GM21529 (cell line): ENCODE measurements around the gene RTN4RL1.
"Not testable (repeated sequence)": the region's sequence is repeated elsewhere in the genome, so short reads cannot be mapped to it uniquely, and the experiment has no call there.

Source experiments
- ATAC-seq: cut with Tn5 transposase; IDR thresholded peaks from one replicate; pipeline ENCODE4 v1.9.1; 2021; ENCODE audit not compliant: unreplicated experiment

The RTN4RL1 gene

DNA sequence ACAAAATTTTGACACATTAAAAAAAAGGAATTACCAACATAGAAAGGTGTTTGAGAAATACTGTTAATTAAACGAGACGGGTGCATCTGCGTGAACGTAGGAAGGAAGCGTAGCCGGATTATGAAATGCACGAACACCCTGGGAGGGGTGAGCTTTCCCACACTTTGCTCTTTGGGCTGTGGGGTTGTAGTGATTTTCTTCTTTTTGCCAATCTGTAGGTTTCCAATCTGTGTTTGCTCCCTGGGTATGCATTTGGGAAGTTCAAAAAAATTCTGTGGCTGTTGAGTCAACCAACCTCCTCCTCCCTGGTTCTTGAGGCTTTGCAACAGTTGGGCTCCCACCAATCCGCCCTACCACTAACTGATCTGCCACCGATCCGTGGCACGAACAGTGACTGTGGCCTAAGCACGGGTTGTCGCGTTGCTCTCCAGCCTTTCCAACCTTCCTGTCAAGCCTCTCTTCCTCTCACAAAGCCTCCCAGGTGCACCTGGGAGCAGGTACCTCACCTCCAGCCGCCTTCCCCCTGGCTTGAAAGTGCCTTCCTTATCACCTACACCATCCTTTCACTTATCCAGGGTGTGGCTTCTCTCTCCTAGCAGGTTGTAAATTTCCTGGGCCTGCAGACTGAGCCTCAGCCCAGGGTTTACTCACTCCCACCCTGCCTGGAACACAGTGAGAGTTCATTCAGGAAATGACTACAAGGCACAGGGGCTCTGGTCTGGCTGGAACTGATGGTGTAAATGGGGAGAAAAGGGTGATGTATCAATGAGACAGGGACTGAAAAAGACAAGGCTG, 16.6 kb downstream of the RTN4RL1 start:
- ATAC-seq, result no peak

DNA sequence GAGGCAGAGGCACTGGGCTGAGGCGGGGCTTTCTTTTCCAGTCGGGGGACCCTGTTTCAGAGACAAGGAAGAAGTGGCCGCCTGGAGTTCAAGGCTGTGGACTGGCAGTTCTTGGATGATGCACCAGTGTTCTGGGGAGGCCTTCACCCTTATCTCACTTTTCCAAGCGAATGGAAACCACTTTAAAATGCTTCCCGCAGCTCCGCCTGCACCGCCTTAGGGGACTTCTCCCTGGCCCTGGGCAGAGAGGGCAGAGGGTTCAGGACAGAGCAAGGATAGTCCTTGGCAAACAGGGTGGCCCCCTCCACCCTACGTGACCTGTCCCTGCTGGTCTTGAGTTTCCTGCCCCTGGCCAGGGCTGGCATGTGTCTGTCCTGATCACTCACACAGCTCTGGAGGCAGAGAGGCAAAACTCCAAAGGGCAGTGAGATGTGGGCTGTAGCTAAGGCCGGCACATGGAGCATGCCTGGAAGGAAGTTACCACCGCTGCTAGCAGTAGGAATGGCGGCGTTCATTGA, 20.6 kb downstream of the RTN4RL1 start:
- ATAC-seq, result no peak

DNA sequence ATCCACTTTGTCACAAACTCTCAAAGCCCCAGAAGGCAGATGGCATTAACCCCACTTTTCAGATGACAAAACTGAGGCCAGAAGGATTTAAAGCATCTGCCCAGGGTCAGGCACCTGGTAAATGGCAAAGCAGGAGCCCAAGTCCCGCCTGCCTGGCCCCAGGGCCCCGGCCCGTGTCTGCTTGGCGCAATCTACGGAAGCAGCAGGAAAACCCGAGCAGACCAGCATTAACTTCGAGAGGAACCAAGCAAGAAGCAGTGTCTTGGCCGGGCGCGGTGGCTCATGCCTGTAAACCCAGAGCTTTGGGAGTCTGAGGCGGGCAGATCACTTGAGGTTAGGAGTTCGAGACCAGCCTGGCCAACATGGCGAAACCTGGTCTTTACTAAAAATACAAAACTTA, 21.6 kb downstream of the RTN4RL1 start:
- no peak for ATAC-seq

GRCh38 chr17:2002767-2003329, 22.3 kb downstream of the RTN4RL1 start:
- no peak for ATAC-seq

- ATAC-seq, result no peak
These were observed 25.4 kb downstream of the RTN4RL1 start for GRCh38 chr17:1999557-2000251.

GRCh38 chr17:1997927-1998742, 27.0 kb downstream of the RTN4RL1 start:
- no peak for ATAC-seq

GRCh38 chr17:1997289-1997926, 27.7 kb downstream of the RTN4RL1 start:
- no peak for ATAC-seq

- ATAC-seq, result no peak
These were observed 28.3 kb downstream of the RTN4RL1 start for GRCh38 chr17:1996800-1997288.

DNA sequence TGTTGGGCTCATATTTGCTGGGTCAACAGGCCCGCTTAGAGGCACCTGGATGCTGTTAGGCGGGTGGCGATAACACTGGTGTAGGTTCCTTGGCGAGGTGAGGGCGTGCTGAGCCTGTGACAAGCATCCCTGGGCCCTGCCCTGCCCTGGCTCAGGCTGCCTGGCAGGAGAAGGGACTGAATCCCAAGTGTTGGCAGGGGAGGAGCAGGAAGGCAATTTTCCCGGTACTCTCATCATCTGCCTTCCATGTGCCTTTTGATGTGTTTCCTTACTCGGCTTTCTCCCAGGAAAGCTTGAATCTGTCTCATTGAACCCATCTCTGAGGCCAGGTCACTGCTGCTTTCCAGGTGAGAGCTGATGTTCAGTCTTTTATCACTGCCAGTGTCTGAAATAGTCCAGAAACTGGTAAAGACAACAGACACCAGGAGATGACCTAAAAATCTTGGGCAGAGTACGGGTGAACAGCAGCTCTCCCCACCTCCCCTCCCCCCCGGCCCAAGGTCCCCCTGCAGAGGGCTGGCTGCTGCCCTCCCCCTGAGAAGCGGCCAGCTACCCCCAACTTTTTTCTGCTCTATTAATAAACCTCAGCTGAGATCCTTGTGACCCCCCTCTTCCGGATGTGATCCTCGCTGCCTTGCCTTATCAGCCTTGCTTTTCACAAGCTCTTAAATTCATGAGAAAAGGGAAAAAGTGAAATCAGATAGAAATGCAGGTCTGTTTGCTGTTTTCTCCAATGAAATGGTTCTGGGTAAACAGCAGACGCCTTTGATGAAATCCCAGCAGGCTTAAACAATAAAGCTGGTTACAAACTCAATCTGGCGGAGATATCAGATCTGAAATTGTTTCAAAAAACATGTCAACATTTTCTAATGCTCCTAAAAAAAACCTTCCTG, 29.0 kb downstream of the RTN4RL1 start:
- ATAC-seq, result no peak

DNA sequence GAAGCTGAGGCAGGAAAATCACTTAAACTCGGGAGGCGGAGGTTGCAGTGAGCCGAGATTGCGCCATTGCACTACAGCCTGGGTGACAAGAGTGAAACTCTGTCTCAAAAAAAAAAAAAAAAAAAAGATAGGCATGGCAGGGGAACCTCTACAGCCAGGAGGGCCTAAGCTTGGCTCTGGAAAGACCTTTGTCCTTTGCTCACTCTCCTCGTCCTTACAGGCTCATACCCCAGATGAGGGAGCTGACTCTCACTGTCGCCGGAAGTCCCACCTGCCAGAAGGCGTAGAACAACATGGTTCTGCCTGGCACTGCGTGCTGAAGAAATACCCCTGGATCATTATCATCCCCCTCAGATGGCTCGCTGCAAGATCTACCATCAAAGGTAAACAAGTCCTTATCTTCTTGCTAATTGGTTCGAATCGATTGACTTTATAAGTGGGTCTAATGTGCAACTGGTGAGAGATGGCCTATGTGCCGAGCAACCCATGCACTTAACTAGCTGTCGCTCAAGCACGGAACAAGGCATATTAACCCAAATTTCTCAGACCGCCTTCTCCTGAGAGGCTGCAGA, 29.7 kb downstream of the RTN4RL1 start:
- no peak for ATAC-seq

- no peak for ATAC-seq
These were observed 30.4 kb downstream of the RTN4RL1 start for GRCh38 chr17:1994707-1995106.

- ATAC-seq, result no peak
These were observed 32.6 kb downstream of the RTN4RL1 start for GRCh38 chr17:1992541-1992940.

DNA sequence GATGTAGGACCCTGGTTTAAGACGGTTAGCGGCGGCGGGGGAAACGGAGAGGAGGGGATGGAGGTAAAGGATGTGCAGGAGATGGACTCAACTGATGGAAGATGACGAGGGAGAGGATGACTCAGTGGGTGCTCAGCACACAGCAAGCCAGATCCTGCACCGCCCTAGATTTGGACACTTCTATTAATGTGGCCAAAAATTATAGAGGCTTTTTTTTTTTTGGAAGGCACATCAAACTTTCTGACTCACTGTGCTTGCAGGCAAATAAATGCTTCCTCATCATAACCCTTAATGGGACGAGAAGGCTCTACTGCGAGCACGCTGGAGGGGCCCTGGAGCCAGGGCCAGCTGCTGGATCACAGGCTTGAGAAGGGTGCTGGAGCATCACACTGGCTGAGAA, 36.0 kb downstream of the RTN4RL1 start:
- ATAC-seq, result no peak

DNA sequence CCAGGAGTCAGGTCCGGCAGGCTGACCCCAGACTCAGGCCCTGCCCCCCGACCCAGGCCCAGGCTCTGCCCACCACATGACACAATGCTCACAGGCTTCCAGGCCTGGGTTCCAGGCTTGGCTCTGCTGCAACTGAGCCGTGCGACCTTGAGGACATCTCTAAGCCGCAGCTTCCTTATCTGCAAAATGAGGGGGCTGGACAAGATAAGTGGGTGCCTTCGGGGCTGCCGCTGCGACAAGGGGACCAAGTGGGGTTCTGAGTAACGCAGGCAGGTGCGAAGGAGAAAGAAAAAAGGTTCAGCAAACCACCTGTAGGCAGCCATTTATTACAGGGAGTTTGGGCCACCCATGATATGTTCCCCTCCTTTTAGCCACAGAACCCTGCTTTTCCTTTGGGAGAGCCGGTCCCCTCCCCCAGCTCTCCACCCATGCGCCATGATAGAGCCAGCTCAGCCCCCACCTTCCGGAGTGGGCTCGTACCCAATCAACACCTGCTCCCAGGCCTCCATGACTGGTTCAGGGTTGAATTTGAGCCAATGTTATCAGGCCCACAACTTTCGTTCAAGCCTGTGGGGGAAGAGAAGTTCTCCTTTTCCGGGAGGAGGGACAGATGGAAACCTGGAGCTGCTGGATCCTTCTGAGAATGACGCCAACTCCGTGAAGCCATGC, 38.2 kb downstream of the RTN4RL1 start:
- no peak for ATAC-seq

GRCh38 chr17:1985686-1986085, 39.4 kb downstream of the RTN4RL1 start:
- no peak for ATAC-seq

DNA sequence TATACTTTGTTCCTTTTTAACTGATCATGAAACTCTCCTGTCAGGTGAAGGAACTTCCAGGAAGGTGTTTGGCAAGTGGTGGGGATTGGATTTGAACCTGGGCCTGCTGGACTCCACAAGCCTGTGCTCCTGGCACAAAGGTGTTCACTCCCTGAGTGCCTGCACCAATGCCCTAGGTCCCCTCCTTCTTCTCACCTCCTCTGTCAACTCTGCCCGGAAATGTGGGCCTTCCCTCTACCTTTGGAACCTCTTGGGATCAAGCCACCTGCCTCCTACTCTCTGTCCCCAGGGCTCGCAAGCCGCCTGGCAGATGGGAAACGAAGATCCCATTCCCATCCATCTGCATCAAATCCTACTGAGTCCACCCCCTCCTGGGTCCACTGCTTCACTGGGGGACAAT, 40.0 kb downstream of the RTN4RL1 start:
- no peak for ATAC-seq

- ATAC-seq, result not testable (repeated sequence)
These were observed 42.3 kb downstream of the RTN4RL1 start for GRCh38 chr17:1982793-1983366.

- ATAC-seq, result no peak
These were observed 44.4 kb downstream of the RTN4RL1 start for GRCh38 chr17:1980665-1981250.
